Sigmoid colon (tissue), 4 donors: ENCODE measurements around the gene DGCR2.

Source experiments
- EP300 ChIP-seq, 4 donors: sonication (generic); formaldehyde crosslinking; IDR thresholded peaks; one replicate each; pipeline ENCODE4 v1.6.1; 2017; ENCODE audit warnings: antibody characterized with exemption in 4 of 4
- POLR2A ChIP-seq, 2 donors: fragments of 450-650 bp; IDR thresholded peaks; one replicate each; pipeline ENCODE4 v1.6.1; 2016; ENCODE audit warnings: antibody characterized with exemption in 2 of 2, mild to moderate bottlenecking in 2 of 2, moderate library complexity in 2 of 2
- POLR2AphosphoS5 ChIP-seq, 4 donors: sonication (generic); formaldehyde crosslinking; IDR thresholded peaks; one replicate each; pipeline ENCODE4 v1.6.1; 2017; ENCODE audit warnings: antibody characterized with exemption in 4 of 4
- TF ChIP-seq, protein P1 (sequence below), 4 experiments: fragments of 450-650 bp in 3 of 4; fragments of 200-600 bp in 1 of 4; IDR thresholded peaks; one replicate each; pipeline ENCODE4 v1.5.1; 2016 to 2019; ENCODE audit warnings: antibody characterized with exemption in 4 of 4, mild to moderate bottlenecking in 3 of 4, moderate library complexity in 2 of 4

DNA sequence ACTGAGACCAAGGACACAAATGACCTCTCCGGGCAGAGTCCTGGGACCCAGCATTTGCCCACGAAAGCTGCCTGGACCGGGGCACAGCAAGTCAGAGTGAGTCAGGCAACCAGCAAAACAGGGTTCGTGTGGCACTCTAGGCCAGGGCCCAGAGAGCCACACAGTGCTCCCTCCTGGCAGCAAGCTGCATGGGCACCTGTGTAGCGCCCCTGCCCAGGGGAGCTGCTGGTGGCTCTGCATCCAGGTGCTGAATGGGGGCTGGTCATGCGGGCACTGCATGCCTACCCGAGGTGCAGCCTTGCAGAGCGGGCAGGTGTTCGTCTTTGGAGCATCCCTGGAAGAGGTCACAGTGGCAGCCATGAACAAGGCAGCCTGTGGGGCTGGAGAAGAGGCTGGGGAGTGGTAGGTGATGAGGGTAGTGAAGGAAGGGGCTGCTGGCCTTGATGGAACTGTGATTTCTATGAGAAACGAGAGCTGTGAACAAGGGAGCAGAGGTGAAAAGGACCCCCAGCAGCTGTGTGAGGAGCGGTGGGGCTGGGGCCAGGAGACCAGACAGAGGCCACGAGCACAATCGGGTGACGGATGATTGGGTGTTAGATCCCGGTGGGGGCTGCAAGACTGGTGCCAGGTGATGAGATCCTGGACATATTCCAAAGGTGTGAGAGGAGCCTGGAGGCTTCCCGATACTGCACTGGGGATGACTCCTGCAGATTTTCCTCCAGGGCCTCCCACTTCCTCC, 63.3 kb downstream of the DGCR2 start:
- no peak for TF ChIP-seq POLR2A (IDR thresholded peaks at IDR 0.05)
- TF ChIP-seq, protein P1, sequence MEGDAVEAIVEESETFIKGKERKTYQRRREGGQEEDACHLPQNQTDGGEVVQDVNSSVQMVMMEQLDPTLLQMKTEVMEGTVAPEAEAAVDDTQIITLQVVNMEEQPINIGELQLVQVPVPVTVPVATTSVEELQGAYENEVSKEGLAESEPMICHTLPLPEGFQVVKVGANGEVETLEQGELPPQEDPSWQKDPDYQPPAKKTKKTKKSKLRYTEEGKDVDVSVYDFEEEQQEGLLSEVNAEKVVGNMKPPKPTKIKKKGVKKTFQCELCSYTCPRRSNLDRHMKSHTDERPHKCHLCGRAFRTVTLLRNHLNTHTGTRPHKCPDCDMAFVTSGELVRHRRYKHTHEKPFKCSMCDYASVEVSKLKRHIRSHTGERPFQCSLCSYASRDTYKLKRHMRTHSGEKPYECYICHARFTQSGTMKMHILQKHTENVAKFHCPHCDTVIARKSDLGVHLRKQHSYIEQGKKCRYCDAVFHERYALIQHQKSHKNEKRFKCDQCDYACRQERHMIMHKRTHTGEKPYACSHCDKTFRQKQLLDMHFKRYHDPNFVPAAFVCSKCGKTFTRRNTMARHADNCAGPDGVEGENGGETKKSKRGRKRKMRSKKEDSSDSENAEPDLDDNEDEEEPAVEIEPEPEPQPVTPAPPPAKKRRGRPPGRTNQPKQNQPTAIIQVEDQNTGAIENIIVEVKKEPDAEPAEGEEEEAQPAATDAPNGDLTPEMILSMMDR (IDR thresholded peaks at IDR 0.05): no peak
- TF ChIP-seq POLR2AphosphoS5 (IDR thresholded peaks at IDR 0.05): no peak
- TF ChIP-seq EP300 (IDR thresholded peaks at IDR 0.05): no peak
